B cell (primary cell): Measurements from ENCODE around the gene ZNF75A.

Experiments
- CTCF ChIP-seq: fragments of 200-600 bp; IDR thresholded peaks from one replicate; pipeline ENCODE4 v1.8.0; 2022; ENCODE audit warnings: antibody characterized with exemption, mild to moderate bottlenecking
- EZH2 ChIP-seq: IDR thresholded peaks from 2 replicates; pipeline ENCODE4 v1.6.1; 2012; ENCODE audit warnings: borderline replicate concordance, low read depth, mild to moderate bottlenecking, moderate library complexity, low read length; ENCODE audit not compliant: insufficient read depth, poor library complexity, severe bottlenecking

GRCh38 chr16:3328104-3328503 lies 22.8 kb downstream of the ZNF75A start:
- TF ChIP-seq CTCF (no peak), EZH2 (no peak)
